Measurements from ENCODE around the gene NUPR1.
"Not testable (repeated sequence)": the region's sequence is repeated elsewhere in the genome, so short reads cannot be mapped to it uniquely, and the experiment has no call there.

NUPR1 gene

GRCh38 chr16:28526201-28527099 lies 12.3 kb downstream of the NUPR1 start:
- no peak for DNase-seq

GRCh38 chr16:28524681-28525171 lies 14.0 kb downstream of the NUPR1 start:
- no peak for DNase-seq

- DNase-seq = no peak
Observed at GRCh38 chr16:28522792-28523191, 16.0 kb downstream of the NUPR1 start.

- DNase-seq = no peak
Observed at GRCh38 chr16:28521436-28521835, 17.3 kb downstream of the NUPR1 start.

GRCh38 chr16:28520672-28521071 lies 18.1 kb downstream of the NUPR1 start:
- no peak for DNase-seq

GRCh38 chr16:28514246-28514645 lies 24.5 kb downstream of the NUPR1 start:
- no peak for DNase-seq

- DNase-seq = no peak
Observed at GRCh38 chr16:28513484-28514181, 25.1 kb downstream of the NUPR1 start.

GRCh38 chr16:28511801-28512789 lies 26.7 kb downstream of the NUPR1 start:
- DNase-seq = no peak

GRCh38 chr16:28511031-28511430 lies 27.7 kb downstream of the NUPR1 start:
- DNase-seq = no peak

- no peak for DNase-seq
Observed at GRCh38 chr16:28505489-28506137, 33.2 kb downstream of the NUPR1 start.

- no peak for DNase-seq
Observed at GRCh38 chr16:28504707-28505404, 33.9 kb downstream of the NUPR1 start.

- no peak for DNase-seq
Observed at GRCh38 chr16:28503470-28504259, 35.1 kb downstream of the NUPR1 start.

- DNase-seq = no peak
Observed at GRCh38 chr16:28502290-28502689, 36.5 kb downstream of the NUPR1 start.

GRCh38 chr16:28501258-28502232 lies 37.2 kb downstream of the NUPR1 start:
- DNase-seq = no peak

- not testable (repeated sequence) for DNase-seq
Observed at GRCh38 chr16:28500476-28501180, 38.1 kb downstream of the NUPR1 start.

GRCh38 chr16:28499854-28500253 lies 38.9 kb downstream of the NUPR1 start:
- DNase-seq = no peak

- no peak for DNase-seq
Observed at GRCh38 chr16:28498666-28499381, 40.0 kb downstream of the NUPR1 start.

All from activated CD4-positive, alpha-beta T cell treated with anti-CD3 and anti-CD28 coated beads, Interleukin-2, amount 50 U/mL, for 1 hour (primary cell).